Posterior cingulate gyrus (tissue), 11 donors: Measurements from ENCODE around the gene PCNX2.

ENCODE experiments used
- DNase-seq, 10 donors: peaks; one replicate each; pipeline versions ENCODE4 v3.0.0 to v3.0.0-alpha.2; 2020 to 2021; ENCODE audit warnings: mixed read lengths in 3 of 10
- intact Hi-C: fragments of 100-400 bp; cut with DNase I; formaldehyde crosslinking; loops from one replicate; pipeline ENCODE4 v1.15.1; 2023

Gene PCNX2

GRCh38 chr1:233268389-233269022 lies 27.0 kb downstream of the PCNX2 start:
- no peak for DNase-seq
- intact Hi-C loops: no loop called here

- intact Hi-C loops: no loop called here
- no peak for DNase-seq
Measured at GRCh38 chr1:233261695-233262094, 33.8 kb downstream of the PCNX2 start.

DNA sequence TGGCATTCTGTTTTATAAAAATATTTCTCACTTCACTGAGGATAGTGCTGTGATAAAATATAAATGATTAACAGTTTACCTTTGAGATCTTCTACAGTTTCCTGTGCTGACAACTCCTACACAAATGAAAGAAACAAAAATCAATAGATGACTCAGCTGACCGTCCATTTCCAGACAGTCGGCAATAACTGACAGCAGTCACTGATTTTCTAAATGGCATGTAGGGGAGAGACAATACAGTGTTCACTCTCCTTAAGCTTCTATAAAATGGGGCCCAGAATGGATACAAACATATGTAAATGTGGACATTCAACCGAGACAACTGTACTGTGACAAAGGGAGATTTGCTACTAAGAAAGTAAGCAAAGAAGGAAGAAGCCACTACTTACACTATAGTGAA lies 34.3 kb downstream of the PCNX2 start:
- intact Hi-C loops: no loop called here

DNA sequence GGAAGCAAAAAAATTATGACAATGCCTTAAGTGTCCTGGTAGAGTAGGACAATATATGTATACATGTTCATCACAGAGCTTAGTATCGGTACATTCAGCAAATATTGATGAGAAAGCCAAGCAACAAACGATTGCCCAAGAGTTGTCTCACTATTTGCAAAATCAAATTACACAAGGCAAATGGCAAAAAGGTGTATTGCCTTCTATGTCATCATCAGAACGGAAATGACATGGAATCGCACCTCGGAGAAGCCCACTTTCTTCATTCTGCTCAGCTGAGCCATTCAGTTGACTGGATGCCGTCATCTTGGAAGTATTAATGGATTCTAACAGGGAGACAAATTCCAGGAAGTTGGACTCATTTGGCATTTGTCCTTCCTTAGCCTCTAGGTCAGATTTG lies 37.7 kb downstream of the PCNX2 start:
- intact Hi-C loops: no loop called here
- no peak for DNase-seq

More for the DNA sequence above, 34.3 kb downstream of the PCNX2 start:
- no peak for DNase-seq

DNA sequence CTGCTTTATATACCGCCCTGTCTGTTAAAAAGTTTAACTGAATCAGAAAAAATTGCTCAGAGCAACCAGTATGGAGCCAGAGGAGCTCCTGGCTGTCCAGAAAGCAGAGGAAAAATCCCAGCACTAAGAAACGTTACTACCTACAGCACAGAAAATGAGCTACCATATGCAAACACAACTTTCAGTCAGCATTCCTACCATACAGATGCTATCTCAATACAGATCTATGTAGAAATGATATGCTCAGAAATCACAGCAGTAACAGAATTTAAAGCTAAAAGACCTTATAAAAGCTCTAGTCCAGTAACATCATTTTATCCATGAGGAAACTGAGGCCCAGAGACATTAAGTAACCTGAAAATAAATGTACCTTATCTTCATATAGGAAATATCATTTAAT lies 38.7 kb downstream of the PCNX2 start:
- no peak for DNase-seq
- intact Hi-C loops: no loop called here

DNA sequence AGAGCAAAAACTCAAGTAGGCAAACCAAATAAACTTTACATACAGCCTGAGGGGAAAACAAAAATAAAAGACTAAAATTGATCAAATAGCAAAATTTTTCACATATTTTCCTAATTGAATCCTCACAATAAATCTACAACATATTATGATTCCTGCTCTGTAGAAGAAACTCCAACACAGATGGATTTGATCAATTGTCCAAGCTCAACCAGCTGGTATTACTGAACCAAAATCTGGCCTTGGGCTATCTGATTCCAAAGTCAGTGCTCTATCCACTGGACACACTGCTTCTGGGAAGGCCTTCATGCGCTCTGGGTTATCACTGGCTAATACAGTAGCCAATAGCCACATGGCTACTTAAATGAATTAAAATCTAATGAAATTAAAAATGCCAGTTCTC lies 39.3 kb downstream of the PCNX2 start:
- no peak for DNase-seq
- intact Hi-C loops: no loop called here

DNA sequence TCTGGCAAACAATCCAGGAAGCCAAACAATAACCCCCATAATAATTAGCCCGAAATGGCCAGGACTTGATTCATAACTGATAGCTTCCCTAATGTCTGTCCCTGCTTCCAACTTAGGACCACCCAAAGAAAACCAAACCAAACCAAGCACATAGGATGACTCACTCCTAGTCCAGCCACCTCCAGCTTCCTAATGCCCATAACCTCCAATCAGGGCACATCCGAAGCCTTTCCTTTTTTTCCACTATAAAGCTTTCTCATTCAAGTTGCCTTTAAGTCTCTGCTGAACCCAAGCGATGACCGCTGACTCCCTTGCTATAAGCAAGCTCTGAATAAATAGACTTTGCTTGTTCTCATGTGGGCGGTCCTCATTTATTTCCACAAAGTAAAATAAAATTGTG lies 40.4 kb downstream of the PCNX2 start:
- intact Hi-C loops: no loop called here
- DNase-seq: no peak

DNA sequence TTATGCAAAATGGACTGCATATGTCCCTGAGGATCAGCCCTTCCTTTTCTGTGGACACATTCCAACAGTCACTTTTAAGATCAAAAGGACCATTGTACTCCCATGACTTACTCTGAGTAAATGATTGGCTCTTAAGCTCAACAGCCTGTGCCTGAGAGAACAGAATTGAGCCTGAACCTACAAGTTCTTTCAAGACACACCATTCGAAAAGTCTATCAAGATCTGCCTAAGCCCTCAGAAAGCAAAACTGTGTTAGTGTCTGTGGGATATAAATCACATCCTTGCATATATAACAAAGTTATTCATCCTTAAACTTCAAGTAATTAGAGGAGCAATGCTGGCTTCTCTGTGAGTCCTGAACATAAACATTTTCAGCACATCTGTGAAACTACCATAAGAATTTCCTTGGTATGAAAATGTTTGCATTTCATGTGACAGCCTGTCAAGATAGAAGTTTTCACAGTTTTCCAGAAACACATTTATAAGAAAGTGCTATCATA lies 41.6 kb downstream of the PCNX2 start:
- intact Hi-C loops: no loop called here
- DNase-seq: no peak

GRCh38 chr1:233253231-233253831 lies 42.2 kb downstream of the PCNX2 start:
- DNase-seq: no peak
- intact Hi-C loops: no loop called here

- DNase-seq: peak in 1 of 10 donors; percentile 70
- intact Hi-C loops: no loop called here
Measured at GRCh38 chr1:233252441-233252840, 43.1 kb downstream of the PCNX2 start.

GRCh38 chr1:233251201-233251720 lies 44.3 kb downstream of the PCNX2 start:
- intact Hi-C loops: no loop called here
- no peak for DNase-seq

- intact Hi-C loops: no loop called here
Measured at GRCh38 chr1:233248014-233248413, 47.5 kb downstream of the PCNX2 start.

GRCh38 chr1:233246965-233247364 lies 48.6 kb downstream of the PCNX2 start:
- intact Hi-C loops: no loop called here
- no peak for DNase-seq

More at GRCh38 chr1:233248014-233248413, 47.5 kb downstream of the PCNX2 start:
- no peak for DNase-seq

DNA sequence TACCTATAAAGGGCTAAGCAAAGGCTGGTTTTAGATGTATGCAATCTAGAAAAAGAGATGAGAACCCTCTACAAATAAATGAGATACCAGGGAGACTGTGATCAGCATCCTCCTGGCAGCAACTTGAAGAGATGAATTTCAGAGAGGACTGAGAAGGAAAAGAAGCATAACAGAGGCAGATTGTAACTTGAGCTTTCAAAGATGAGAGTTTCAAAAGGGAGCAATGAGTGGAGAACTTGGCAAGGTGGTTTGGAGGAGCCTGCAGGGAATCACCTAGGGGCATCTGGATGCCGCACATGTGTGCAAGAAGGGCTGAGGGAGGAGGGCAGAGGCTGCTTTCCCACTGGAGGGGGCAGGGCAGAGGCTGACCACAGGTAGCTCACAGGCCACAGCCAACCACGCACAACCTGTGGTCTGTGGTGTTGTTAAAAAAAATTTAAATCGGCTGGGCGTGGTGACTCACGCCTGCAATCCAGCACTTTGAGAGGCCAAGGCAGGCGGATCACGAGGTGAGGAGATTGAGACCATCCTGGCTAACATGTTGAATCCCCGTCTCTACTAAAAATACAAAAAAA lies 50.2 kb downstream of the PCNX2 start:
- intact Hi-C loops: no loop called here
- DNase-seq: no peak

DNA sequence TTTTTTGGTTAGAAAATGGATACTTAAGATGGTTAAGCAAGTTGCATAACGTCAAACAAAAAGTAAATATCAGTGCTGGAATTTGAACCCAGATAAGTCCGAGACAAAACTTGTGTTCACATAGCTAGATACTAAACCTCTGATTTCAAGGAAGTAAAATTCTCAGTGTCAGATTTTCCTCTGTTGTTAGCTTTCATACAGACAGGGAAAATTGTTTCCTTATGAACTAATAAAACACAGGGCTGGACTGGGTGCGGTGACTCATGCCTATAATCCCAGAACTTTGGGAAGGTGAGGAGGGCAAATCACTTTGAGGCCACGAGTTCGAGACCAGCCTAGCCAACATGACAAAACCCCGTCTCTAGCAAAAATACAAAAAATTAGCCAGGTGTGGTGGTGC lies 51.3 kb downstream of the PCNX2 start:
- no peak for DNase-seq
- intact Hi-C loops: no loop called here

GRCh38 chr1:233242827-233243483 lies 52.6 kb downstream of the PCNX2 start:
- DNase-seq: no peak
- intact Hi-C loops: no loop called here

DNA sequence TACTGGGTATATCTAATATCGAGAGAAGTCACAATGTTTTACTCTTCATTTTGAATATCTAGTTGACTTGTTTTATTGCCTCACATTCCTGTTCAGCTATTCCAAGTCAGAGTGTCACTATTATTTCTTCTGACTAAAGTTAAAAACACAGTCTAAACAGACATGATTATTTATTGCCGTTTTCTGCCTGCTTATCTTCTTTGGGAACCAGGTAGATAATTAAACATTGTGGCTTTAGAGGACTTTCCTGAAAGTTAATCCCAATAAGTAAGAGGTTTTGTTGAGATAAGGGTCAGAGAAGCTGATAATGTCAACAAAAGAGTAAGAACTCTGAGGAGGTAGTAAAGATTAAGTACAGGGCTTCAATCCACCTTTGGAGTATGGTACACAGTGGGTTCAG lies 53.8 kb downstream of the PCNX2 start:
- no peak for DNase-seq
- intact Hi-C loops: loop anchor here (1.0 to 2.0 kb wide), 2 partner anchors 606 to 1375 kb away; no protein-coding TSS in a partner anchor

- intact Hi-C loops: loop anchor here (1.0 to 2.0 kb wide), 2 partner anchors 606 to 1374 kb away; no protein-coding TSS in a partner anchor
- peak; percentile 56 to 95 (median 75) for DNase-seq
Measured at GRCh38 chr1:233240829-233241682, 54.5 kb downstream of the PCNX2 start.

DNA sequence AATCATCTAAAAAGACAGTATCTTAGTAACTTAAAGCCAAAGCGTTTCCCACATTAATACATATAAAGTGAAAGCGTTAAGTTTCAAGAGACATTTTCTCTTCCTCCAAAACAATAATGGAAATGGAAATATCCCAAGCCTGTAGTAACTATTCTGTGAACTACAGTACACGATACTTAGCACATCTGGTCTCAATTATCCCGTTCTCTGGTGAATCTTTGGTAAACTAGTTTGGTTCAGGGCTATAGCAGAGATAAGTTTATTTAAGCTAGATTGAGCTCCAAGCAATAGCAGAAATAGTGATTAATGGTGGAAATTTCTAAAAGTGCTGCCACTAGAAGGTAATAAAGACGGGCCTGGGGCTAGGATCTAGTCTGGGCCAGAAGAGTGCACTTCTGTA lies 55.2 kb downstream of the PCNX2 start:
- intact Hi-C loops: loop anchor here (2.0 kb wide), 1 partner anchor 1374 kb away; no protein-coding TSS in a partner anchor

GRCh38 chr1:233238884-233239431 lies 56.6 kb downstream of the PCNX2 start:
- DNase-seq: no peak
- intact Hi-C loops: no loop called here

More for the DNA sequence above, 55.2 kb downstream of the PCNX2 start:
- no peak for DNase-seq
